PC-3 (cell line): Measurements from ENCODE around the gene C10orf71. TPM values are rescaled to one million over a fixed set of nuclear protein-coding genes. Genes with fewer than 3 reads are reported as not detected.

Experiments used
- ATAC-seq: fragments of 200-7000 bp; cut with Tn5 transposase; 2 replicates; pipeline ENCODE4 v1.9.1; 2020; ENCODE audit warnings: mild to moderate bottlenecking, moderate library complexity
- BruUV-seq: library from RNA; stranded (reverse); fragments of 400-500 nt; replicated peaks from 2 replicates; lab custom pipeline; 2021; lab: Mats Ljungman, UMichigan
- CTCF ChIA-PET: fragments of 300-600 bp; sonication (Branson Sonifier 250); formaldehyde crosslinking; loops from one replicate; lab custom pipeline; 2022; ENCODE audit warnings: antibody characterized with exemption; lab: Charles Lee
- POLR2A ChIA-PET: fragments of 300-600 bp; sonication (Branson Sonifier 250); formaldehyde crosslinking; loops from one replicate; lab custom pipeline; 2022; ENCODE audit warnings: antibody characterized with exemption; ENCODE audit not compliant: unreplicated experiment; lab: Charles Lee
- DNase-seq: peaks from one replicate; pipeline ENCODE4 v3.0.0-alpha.2; 2015
- H2AFZ ChIP-seq: fragments of 300-600 bp; sonication (generic); 2 replicates; pipeline ENCODE4 v1.6.0; 2016; ENCODE audit warnings: antibody characterized with exemption, low read length
- H3F3A ChIP-seq: fragments of 300-600 bp; sonication (generic); one replicate; pipeline ENCODE4 v1.6.0; 2017; ENCODE audit warnings: antibody characterized with exemption, low read length, control low read depth, mild to moderate bottlenecking; ENCODE audit not compliant: unreplicated experiment
- H3K27ac ChIP-seq: fragments of 300-600 bp; sonication (generic); 2 replicates; pipeline ENCODE4 v1.5.1; 2016; ENCODE audit warnings: mild to moderate bottlenecking, low read length
- H3K27me3 ChIP-seq: fragments of 300-600 bp; sonication (generic); 2 replicates; pipeline ENCODE4 v1.6.1; 2016; ENCODE audit warnings: low read length, mixed read lengths
- H3K36me3 ChIP-seq: fragments of 300-600 bp; sonication (generic); 2 replicates; pipeline ENCODE4 v1.6.1; 2016; ENCODE audit warnings: low read depth, mixed run types, low read length, mixed read lengths
- H3K4me1 ChIP-seq: fragments of 300-600 bp; sonication (generic); 2 replicates; pipeline ENCODE4 v1.5.1; 2016; ENCODE audit warnings: low read length; ENCODE audit not compliant: insufficient read depth
- H3K4me2 ChIP-seq: fragments of 300-600 bp; sonication (generic); 2 replicates; pipeline ENCODE4 v1.6.0; 2016; ENCODE audit warnings: low read length
- H3K4me3 ChIP-seq: fragments of 300-600 bp; sonication (generic); 2 replicates; pipeline ENCODE4 v1.5.1; 2016; ENCODE audit warnings: mild to moderate bottlenecking, low read length, mixed read lengths
- H3K79me2 ChIP-seq: fragments of 300-600 bp; sonication (generic); 2 replicates; pipeline ENCODE4 v1.6.1; 2017; ENCODE audit warnings: low read length, mixed read lengths
- H3K9ac ChIP-seq: fragments of 300-600 bp; sonication (generic); 2 replicates; pipeline ENCODE4 v1.6.0; 2016; ENCODE audit warnings: mild to moderate bottlenecking, low read length
- H3K9me2 ChIP-seq: fragments of 300-600 bp; sonication (generic); replicated peaks from 2 replicates; pipeline ENCODE4 v1.6.1; 2016; ENCODE audit warnings: mixed run types, low read length, mixed read lengths
- H3K9me3 ChIP-seq: fragments of 300-600 bp; sonication (generic); 2 replicates; pipeline ENCODE4 v1.6.1; 2016; ENCODE audit warnings: low read length, mixed read lengths
- H4K20me1 ChIP-seq: fragments of 300-600 bp; sonication (generic); 2 replicates; pipeline ENCODE4 v1.6.1; 2016; ENCODE audit warnings: low read length, mixed read lengths
- CTCF ChIP-seq: fragments of 300-600 bp; sonication (generic); conservative IDR thresholded peaks from 2 replicates; pipeline ENCODE4 v1.5.1; 2017; ENCODE audit warnings: antibody characterized with exemption, low read depth, mild to moderate bottlenecking, low read length
- EZH2 ChIP-seq: fragments of 300-600 bp; sonication (generic); IDR thresholded peaks from one replicate; pipeline ENCODE4 v1.6.1; 2017; ENCODE audit warnings: antibody characterized with exemption, mild to moderate bottlenecking, low read length; ENCODE audit not compliant: unreplicated experiment
- EZH2phosphoT487 ChIP-seq: fragments of 300-600 bp; sonication (generic); IDR thresholded peaks from 2 replicates; pipeline ENCODE4 v1.6.1; 2018; ENCODE audit warnings: mild to moderate bottlenecking, antibody characterized with exemption, low read length, borderline replicate concordance
- intact Hi-C: fragments of 100-400 bp; cut with micrococcal nuclease; formaldehyde crosslinking; loops from 2 replicates; pipeline ENCODE4 v1.9.0; 2023
- total RNA-seq: library from RNA; depleted of rRNA; stranded (reverse); fragments of >200 nt; gene quantifications from 2 replicates; pipeline ENCODE4 v1.2.3, GENCODE V29; 2014

The C10orf71 gene
- total RNA-seq, 1 experiment from 2014 or later = not detected

GRCh38 chr10:49347827-49348226, 48.9 kb downstream of the C10orf71 start:
- Histone ChIP-seq H3K4me2 (no peak overlapping the region), H3K36me3 (no peaks in the 10 kb centered on the region), H3F3A (no peaks in the 10 kb centered on the region), H3K9ac (no peak overlapping the region), H3K9me2 (no peaks in the 10 kb centered on the region), H3K9me3 (no peaks in the 10 kb centered on the region), H3K4me1 (peaks cover 13% of the 10 kb centered on the region), H4K20me1 (no peaks in the 10 kb centered on the region), H3K27me3 (peaks cover 22% of the 10 kb centered on the region; the same call in 1 of the 2 replicates), H2AFZ (no peak overlapping the region), H3K79me2 (no peaks in the 10 kb centered on the region), H3K4me3 (no peak overlapping the region), H3K27ac (no peak overlapping the region)
- ChIA-PET CTCF (no interaction called here), POLR2A (no interaction called here)
- DNase-seq = no peak
- intact Hi-C loops = no loop called here
- no peak for ATAC-seq
- BruUV-seq = no TSS peak
- TF ChIP-seq EZH2phosphoT487 = no peak
- no peak for TF ChIP-seq CTCF
- no peak for TF ChIP-seq EZH2

GRCh38 chr10:49348593-49348992, 49.6 kb downstream of the C10orf71 start:
- no peak for ATAC-seq
- no peaks in the 10 kb centered on the region for H4K20me1 ChIP-seq
- ChIA-PET POLR2A (no interaction called here), CTCF (no interaction called here)
- H3K27ac ChIP-seq = no peak overlapping the region
- H2AFZ ChIP-seq = no peak overlapping the region
- peaks cover 17% of the 10 kb centered on the region; the same call in 1 of the 2 replicates for H3K27me3 ChIP-seq
- TF ChIP-seq EZH2 (no peak), EZH2phosphoT487 (no peak), CTCF (no peak)
- no peak overlapping the region for H3K9ac ChIP-seq
- no peaks in the 10 kb centered on the region for H3K9me3 ChIP-seq
- peaks cover 13% of the 10 kb centered on the region for H3K4me1 ChIP-seq
- no peak overlapping the region for H3K4me3 ChIP-seq
- H3K79me2 ChIP-seq = no peaks in the 10 kb centered on the region
- no peak for DNase-seq
- no TSS peak for BruUV-seq
- no peaks in the 10 kb centered on the region for H3K9me2 ChIP-seq
- H3K4me2 ChIP-seq = no peak overlapping the region
- intact Hi-C loops = no loop called here
- H3K36me3 ChIP-seq = no peaks in the 10 kb centered on the region
- no peaks in the 10 kb centered on the region for H3F3A ChIP-seq

- ChIA-PET CTCF (no interaction called here), POLR2A (no interaction called here)
- H3K9me2 ChIP-seq = no peaks in the 10 kb centered on the region
- no peak overlapping the region for H2AFZ ChIP-seq
- no peaks in the 10 kb centered on the region for H3F3A ChIP-seq
- H3K4me2 ChIP-seq = no peak overlapping the region
- H3K27me3 ChIP-seq = peaks cover 9% of the 10 kb centered on the region; the same call in 1 of the 2 replicates
- TF ChIP-seq EZH2phosphoT487 (no peak), EZH2 (no peak), CTCF (no peak)
- ATAC-seq = no peak
- H3K27ac ChIP-seq = no peak overlapping the region
- no peaks in the 10 kb centered on the region for H4K20me1 ChIP-seq
- intact Hi-C loops = no loop called here
- H3K9me3 ChIP-seq = no peaks in the 10 kb centered on the region
- no peak for DNase-seq
- peaks cover 13% of the 10 kb centered on the region for H3K4me1 ChIP-seq
- H3K79me2 ChIP-seq = no peaks in the 10 kb centered on the region
- BruUV-seq = no TSS peak
- no peak overlapping the region for H3K9ac ChIP-seq
- no peaks in the 10 kb centered on the region for H3K36me3 ChIP-seq
- no peak overlapping the region for H3K4me3 ChIP-seq
Observed at GRCh38 chr10:49349390-49349789, 50.4 kb downstream of the C10orf71 start.
